PC-3 (cell line): ENCODE data around the gene PATE3.

ENCODE experiments used
- CTCF ChIP-seq: fragments of 300-600 bp; sonication (generic); conservative IDR thresholded peaks from 2 replicates; pipeline ENCODE4 v1.5.1; 2017; ENCODE audit warnings: antibody characterized with exemption, low read depth, mild to moderate bottlenecking, low read length
- EZH2 ChIP-seq: fragments of 300-600 bp; sonication (generic); IDR thresholded peaks from one replicate; pipeline ENCODE4 v1.6.1; 2017; ENCODE audit warnings: antibody characterized with exemption, mild to moderate bottlenecking, low read length; ENCODE audit not compliant: unreplicated experiment

- no peak for TF ChIP-seq CTCF
- TF ChIP-seq EZH2 = no peak
These were observed 9.7 kb downstream of the PATE3 start for GRCh38 chr11:125797641-125798040.
